Stimulated activated CD8-positive, alpha-beta memory T cell treated with anti-CD3 and anti-CD28 coated beads, Interleukin-4, amount 100 ng/mL, for 1 hour (primary cell): ENCODE results near the gene ARVCF.

ENCODE experiments used
- DNase-seq, 2 donors: peaks; one replicate each; pipeline ENCODE4 v3.0.0-alpha.2; 2020; ENCODE audit warnings: low read depth in 2 of 2, low spot score in 1 of 2

ARVCF gene

GRCh38 chr22:19988965-19989724, 27.5 kb downstream of the ARVCF start:
- no peak for DNase-seq

GRCh38 chr22:19988331-19988808, 28.3 kb downstream of the ARVCF start:
- DNase-seq, result no peak

GRCh38 chr22:19987394-19988306, 29.0 kb downstream of the ARVCF start:
- DNase-seq, result no peak

GRCh38 chr22:19986410-19987341, 29.9 kb downstream of the ARVCF start:
- DNase-seq, result peak; percentile 23 to 35

GRCh38 chr22:19986011-19986409, 30.6 kb downstream of the ARVCF start:
- no peak for DNase-seq

GRCh38 chr22:19984851-19985811, 31.5 kb downstream of the ARVCF start:
- DNase-seq, result no peak

GRCh38 chr22:19984201-19984753, 32.3 kb downstream of the ARVCF start:
- no peak for DNase-seq

GRCh38 chr22:19983741-19984140, 32.9 kb downstream of the ARVCF start:
- no peak for DNase-seq

- no peak for DNase-seq
Observed at GRCh38 chr22:19982991-19983578, 33.5 kb downstream of the ARVCF start.

- no peak for DNase-seq
Observed at GRCh38 chr22:19981961-19982920, 34.4 kb downstream of the ARVCF start.

- DNase-seq, result no peak
Observed at GRCh38 chr22:19981171-19981960, 35.3 kb downstream of the ARVCF start.

- DNase-seq, result no peak
Observed at GRCh38 chr22:19980766-19981165, 35.9 kb downstream of the ARVCF start.

- no peak for DNase-seq
Observed at GRCh38 chr22:19979712-19980493, 36.7 kb downstream of the ARVCF start.

- no peak for DNase-seq
Observed at GRCh38 chr22:19978748-19979147, 37.9 kb downstream of the ARVCF start.

GRCh38 chr22:19977296-19978243, 39.1 kb downstream of the ARVCF start:
- DNase-seq, result no peak
